GM18873 (cell line): ENCODE data around the gene AOAH.
"Not testable (repeated sequence)": the region's sequence is repeated elsewhere in the genome, so short reads cannot be mapped to it uniquely, and the experiment has no call there.

Experiments used
- ATAC-seq: cut with Tn5 transposase; IDR thresholded peaks from one replicate; pipeline ENCODE4 v1.9.1; 2021; ENCODE audit warnings: mild to moderate bottlenecking, moderate library complexity, moderate number of reproducible peaks; ENCODE audit not compliant: unreplicated experiment, low FRiP score

Gene AOAH

DNA sequence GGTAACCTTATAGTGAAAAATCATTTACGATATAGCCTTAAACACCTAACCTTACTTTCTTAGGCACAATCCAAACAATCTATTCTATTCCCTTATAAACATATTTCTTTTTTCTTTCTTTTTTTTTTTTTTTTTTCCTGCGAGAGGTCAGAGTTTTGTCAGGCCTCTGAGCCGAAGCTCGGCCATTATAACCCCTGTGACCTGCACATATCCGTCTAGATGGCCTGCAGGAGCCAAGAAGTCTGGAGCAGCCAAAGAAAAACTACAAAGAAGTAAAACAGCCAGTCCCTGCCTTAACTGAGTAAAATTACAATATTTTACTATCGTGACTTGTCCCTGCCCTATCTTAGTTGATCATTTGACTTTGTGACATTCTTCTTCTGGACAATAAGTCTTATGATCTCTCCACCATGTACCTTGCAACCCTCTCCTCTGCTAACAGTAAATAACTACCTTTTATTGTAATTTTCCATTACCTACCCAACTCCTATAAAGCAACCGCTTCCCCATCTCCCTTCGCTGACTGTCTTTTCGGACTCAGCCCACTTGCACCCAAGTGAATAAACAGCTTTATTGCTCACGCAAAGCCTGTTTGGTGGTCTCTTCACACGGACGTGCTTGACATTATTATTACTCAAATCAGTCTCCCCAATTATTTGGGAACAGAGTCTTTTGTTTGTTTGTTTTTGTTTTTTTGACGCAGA, 64.5 kb downstream of the AOAH start:
- ATAC-seq, result no peak

DNA sequence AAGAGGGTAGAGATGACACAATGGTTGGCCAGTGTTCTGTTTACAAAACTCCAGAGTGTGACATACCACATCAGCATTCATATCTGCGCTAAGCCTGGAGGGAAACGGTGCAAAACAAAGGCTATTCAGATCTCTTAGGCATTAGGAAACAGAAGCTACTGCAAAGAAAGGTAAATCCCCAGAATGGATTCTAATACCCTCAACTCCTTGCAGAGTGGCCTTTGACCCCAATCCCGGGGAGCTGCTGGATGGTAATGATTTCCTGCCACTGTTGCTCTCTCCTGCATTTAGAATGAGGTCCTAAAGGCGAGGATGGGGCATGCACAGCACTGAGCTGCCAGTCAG, 65.2 kb downstream of the AOAH start:
- no peak for ATAC-seq

GRCh38 chr7:36658335-36659171, 65.7 kb downstream of the AOAH start:
- no peak for ATAC-seq

- ATAC-seq, result no peak
These were observed 67.1 kb downstream of the AOAH start for GRCh38 chr7:36657036-36657660.

DNA sequence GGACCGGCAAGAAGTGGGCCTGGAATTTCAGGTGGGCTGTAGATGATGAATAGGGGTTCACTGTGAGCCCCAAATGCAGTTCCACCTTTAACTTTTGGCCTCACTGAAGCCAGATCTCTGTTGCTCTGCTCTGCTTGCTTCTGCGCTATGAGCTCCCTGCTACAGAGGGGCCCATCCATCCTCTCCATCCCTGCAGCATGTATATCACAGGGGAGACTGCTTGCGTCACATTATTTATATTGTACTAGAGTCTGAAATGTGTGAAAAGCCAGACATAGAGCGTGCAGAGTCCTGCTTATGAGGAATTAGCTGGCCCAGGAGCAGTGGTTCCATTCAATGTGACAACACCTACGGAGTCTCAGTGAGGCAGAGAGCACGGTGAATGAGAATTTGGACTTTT, 69.9 kb downstream of the AOAH start:
- no peak for ATAC-seq

GRCh38 chr7:36653663-36654355, 70.5 kb downstream of the AOAH start:
- ATAC-seq, result no peak

DNA sequence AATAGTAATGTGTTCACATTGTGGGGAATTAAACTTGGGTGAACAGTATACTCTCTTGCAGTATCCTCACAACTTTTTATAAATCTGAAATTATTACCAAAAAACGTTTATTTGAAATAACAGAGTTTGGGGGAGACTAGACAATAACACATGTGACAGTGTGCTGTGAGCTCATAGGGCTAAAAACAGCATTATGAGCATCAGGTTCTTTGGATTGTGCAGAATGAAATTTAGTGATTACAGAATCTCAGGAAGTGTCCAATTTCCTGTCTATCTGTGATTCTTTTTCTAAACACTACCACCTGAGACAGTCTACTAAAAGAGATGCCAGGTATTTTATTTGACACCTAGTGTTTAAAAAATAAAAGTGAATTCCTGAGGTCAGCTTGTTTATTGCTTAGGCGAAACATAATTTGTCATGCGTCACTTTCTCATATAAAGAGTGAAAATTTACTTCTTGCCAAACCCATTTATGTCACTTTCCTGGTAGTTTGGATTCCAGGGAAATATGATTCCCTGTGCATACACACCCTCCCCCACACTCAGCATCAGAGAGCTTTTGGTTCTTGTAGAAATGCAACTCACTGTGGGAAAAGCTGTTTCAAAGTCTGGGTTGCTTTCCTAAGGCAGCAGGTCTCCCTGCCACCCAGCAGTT, 71.2 kb downstream of the AOAH start:
- no peak for ATAC-seq

DNA sequence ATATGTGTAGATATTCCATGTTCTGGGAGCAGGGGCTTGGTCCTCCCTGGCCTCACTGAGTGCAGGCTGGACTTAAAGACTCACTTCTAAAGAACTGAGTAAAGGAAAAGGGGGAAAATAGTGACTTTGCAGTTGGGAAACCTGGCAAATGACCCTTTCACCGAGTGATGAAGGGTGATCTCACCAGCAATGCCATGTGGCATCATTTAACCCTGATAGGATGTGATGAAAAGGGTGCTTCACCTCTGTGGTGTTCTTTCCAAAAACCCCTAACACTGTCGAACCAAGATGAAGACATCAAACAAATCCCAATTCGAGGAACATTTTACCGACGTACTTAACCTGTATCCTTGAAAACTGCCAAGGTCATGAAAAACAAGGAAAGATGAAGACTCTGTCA, 71.9 kb downstream of the AOAH start:
- ATAC-seq, result no peak

DNA sequence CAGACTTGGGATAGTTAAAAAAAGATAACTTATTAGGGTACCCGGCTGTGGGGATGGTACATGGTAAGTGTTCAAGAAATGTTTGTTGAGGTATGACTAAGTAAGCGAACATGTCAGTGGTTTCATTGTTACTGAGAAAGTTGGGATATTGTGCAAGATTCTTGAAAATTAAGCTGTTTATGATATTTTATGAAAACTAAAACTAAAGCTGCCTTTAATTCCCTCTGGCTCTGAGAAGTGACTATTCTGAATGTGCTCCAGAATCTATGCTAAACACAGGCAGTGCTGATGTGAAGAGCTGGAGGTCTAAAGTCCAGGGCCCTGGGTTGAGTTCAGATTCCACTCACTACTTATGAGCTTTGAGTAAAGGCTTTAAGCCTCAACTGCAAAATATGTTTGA, 72.9 kb downstream of the AOAH start:
- no peak for ATAC-seq

GRCh38 chr7:36650766-36651312, 73.5 kb downstream of the AOAH start:
- ATAC-seq, result no peak

- ATAC-seq, result no peak
These were observed 74.0 kb downstream of the AOAH start for GRCh38 chr7:36650320-36650719.

- not testable (repeated sequence) for ATAC-seq
These were observed 75.0 kb downstream of the AOAH start for GRCh38 chr7:36649319-36649718.

GRCh38 chr7:36648441-36648840, 75.9 kb downstream of the AOAH start:
- ATAC-seq, result no peak

GRCh38 chr7:36644625-36645422, 79.5 kb downstream of the AOAH start:
- no peak for ATAC-seq

GRCh38 chr7:36642414-36642813, 81.9 kb downstream of the AOAH start:
- no peak for ATAC-seq

DNA sequence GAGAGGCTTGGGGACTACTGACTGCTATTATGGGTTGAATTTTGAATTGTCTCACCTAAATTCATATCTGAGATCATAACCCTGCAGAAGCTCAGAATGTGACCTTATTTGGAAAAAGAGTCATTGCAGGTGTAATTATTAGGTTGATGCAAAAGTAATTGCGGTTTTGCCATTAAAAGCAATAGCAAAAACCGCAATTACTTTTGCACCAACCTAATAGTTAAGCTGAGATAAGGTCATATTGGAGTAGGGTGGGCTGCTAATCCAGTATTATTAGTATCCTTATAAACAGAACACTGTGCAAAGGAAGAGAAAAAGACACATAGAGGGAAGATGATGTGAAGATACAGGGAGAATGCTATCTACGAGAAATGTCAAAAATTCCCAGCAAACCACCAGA, 82.3 kb downstream of the AOAH start:
- ATAC-seq, result no peak

- ATAC-seq, result no peak
These were observed 83.6 kb downstream of the AOAH start for GRCh38 chr7:36640682-36641081.

DNA sequence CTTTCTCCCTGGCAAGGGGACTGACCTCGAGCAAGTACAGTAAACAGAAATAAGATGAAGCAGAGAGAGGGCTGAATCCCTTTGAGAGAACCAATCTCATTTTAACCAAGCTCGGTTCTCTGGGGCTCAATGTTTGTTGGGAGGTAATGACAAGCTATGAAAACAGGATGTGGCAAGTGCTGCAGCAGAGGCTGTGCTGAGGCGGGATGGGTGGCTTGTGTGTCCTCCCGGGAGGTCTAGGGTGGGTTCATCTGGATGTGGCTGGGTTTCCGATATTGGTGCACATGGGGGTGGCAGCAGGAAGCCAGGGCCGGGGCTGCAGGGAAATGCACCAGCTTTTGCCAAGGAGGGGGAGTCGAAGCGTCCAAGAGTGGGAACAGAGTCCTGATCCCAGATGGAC, 84.5 kb downstream of the AOAH start:
- no peak for ATAC-seq

DNA sequence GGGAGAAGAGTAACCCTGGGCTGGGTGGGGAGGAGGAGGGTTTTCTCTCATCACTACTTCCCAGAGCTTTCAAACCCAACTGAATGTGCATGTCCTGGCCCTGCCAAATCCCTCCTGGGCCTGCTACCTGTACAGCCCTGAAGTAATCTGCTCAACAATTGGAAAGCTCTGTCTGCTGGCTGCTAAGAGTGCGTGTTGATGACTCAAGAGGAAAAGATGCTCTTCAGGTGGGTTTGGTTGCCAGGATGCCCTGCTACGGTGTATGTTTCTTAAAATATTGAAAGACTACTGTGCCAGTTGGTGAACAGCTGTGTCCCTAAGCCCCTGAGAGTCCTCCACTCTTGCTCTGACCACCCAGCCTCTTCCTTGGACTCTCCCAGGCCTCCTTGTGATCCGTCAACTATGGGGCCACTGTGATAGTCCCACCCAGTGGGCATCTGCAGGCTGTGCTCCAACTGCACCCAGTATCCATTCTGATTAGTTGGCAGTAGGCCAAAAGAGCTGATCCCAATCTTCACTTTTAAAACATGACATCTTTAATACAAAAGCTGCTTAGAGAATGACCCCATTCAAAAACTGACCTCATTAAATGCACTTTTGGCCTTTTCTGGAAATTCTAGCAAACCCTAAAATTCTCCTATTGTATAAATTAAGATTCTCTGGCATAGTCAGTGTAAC, 85.6 kb downstream of the AOAH start:
- ATAC-seq, result no peak
